Measurements from ENCODE around the gene HDAC4.
"Not testable (repeated sequence)": the region's sequence is repeated elsewhere in the genome, so short reads cannot be mapped to it uniquely, and the experiment has no call there.

The HDAC4 gene

DNA sequence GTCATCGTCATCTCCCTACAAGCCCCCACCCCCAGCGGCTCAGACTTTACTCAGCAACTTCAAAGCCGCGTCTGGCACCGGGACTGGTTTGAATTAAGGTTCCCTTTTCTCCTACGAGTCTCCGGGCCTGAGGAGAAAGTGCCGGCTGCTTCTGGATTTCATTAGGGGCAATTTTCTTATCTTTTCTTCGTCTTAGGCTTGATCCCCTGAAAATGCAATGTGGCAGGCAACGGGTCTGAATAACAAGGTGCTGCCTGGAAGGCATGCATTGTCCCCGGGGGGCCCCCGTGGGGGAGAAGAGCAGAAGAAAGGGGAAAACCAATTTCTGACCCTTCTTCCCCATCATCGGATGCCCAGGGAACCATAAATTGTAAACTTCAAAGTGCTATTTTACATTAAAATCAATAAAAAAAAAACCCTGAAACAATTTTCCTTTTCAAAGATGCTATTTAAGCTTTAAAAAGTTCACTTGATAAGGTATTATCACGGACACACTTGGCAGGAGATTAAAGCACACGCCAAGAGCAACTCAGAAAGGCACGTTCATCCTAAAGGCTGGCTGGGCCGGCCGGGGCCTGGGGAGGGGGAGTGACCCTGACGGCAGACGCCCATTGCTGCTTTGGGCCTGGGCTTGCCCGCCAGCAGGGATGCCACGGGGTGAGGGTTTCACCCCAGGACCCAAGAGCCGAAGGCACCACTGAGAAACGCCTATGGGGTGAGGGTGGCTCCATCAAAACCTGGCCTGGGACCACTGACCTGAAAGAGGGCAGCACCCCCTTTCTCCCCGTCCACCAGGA lies 322.5 kb downstream of the HDAC4 start:
- no peak for ATAC-seq (replicated peaks)
- H3K9me3 Mint-ChIP-seq, result no peaks in the 10 kb centered on the region
- no peaks in the 10 kb centered on the region for H3K27me3 Mint-ChIP-seq
- DNase-seq, result no peak
- no peaks in the 10 kb centered on the region for H3K4me1 Mint-ChIP-seq (ENCODE audit: low read depth in 2 of 2)
- no peak overlapping the region for H3K4me3 Mint-ChIP-seq
- H3K27ac Mint-ChIP-seq, result peak overlapping the region in 1 of 2 donors; percentile 89
- H3K36me3 Mint-ChIP-seq (ENCODE audit: insufficient read depth), result peaks cover 63% of the 10 kb centered on the region

DNA sequence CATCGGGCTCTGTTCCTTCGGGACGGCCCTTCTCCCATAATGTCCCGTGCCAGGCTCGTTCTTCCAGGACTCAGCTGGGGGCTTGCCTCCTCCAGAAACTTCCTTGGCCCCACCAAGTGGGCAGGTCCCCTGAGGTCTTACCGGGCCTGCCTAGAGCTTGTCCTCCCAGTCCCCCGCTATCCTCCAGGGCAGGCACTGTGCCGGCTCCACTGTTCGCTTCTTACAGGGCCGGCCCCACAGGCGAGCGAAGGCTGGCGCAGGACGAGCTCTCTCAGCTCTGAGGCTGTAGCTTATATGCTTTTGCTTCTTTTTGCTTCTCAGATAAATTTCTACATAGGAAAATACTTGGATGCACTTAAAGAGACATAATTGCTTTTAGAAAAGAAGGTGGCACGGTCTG lies 323.6 kb downstream of the HDAC4 start:
- DNase-seq (no peak), ATAC-seq (replicated peaks) (no peak)
- Mint-ChIP-seq H3K9me3 (no peaks in the 10 kb centered on the region), H3K27ac (peak overlapping the region in 1 of 2 donors; percentile 70), H3K36me3 (ENCODE audit: insufficient read depth) (peaks cover 69% of the 10 kb centered on the region), H3K27me3 (no peaks in the 10 kb centered on the region), H3K4me1 (ENCODE audit: low read depth in 2 of 2) (no peaks in the 10 kb centered on the region), H3K4me3 (no peak overlapping the region)

DNA sequence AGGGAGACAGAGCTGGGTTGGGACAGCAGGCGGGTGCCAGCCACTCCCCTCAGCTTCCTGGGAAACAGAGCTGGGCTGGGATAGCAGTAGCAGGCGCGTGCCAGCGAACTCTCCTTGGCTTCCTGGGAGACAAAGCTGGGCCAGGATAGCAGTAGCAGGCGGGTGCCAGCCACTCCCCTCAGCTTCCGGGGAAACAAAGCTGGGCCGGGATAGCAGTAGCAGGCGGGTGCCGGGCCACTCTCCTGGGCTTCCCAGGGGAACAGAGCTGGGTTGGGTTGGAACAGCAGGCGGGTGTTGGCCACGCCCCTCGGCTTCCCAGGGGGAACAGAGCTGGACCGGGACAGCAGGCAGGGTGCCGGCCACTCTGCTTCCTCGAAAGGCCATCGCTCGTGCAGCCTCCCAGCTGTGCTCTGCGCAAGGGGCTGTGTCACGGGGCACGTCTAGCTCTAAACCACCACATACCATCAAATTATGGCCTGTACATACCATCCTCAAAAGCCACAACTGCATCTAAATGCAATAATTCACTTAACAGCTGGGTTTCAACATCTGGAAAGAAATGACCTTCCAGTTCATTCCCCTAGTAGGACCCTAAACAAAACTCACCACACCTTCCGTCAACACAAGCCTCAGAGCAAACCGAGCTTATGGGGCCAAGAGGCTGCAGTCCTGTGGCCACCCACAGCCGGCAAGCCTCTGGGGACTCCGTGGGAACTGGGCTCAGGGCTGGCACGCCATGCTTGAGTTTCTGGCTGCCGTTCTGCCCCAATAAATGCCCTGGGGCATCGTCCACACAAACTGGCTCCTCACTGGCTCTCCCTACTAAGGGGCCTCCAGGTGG lies 324.7 kb downstream of the HDAC4 start:
- no peak for DNase-seq
- peaks cover 69% of the 10 kb centered on the region for H3K36me3 Mint-ChIP-seq (ENCODE audit: insufficient read depth)
- ATAC-seq (replicated peaks), result no peak

DNA sequence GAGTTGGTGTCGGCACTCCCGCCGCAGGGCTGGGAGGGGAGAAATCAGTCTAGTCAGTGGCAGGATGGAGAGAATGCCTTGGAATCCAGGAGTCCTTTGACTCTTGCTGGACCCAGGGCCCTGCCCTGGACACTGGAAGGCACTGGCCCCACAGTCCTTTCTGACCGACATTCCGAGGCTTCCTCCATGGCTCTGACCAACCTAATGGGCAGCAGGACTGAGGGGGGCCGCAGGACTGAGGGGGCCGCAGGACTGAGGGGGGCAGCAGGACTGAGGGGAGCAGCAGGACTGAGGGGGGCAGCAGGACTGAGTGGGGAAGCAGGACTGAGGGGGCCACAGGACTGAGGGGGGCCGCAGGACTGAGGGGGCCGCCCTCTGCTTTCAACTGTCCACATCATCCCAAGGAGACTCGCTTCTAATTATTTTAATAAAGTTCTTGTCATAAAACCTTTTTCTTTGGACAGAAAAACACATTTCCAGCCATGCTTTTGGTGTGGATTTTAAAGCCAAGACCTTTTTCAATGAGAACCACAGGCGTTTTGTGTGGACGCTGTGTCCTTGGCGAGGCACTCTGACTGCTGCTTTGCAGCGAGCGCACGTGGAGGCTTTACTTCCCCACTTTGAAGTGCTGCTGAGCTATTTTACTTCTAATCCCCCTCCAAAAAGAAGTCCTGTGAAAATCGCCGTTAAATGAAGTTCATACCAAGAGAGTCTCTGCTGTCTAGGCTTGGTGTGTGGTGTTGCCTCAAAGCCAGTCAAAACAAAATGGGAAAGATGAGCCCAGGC lies 326.9 kb downstream of the HDAC4 start:
- ATAC-seq (replicated peaks) (no peak), DNase-seq (no peak)
- peaks cover 60% of the 10 kb centered on the region for H3K36me3 Mint-ChIP-seq (ENCODE audit: insufficient read depth)
- H3K4me1 Mint-ChIP-seq (ENCODE audit: low read depth in 2 of 2), result peaks cover 3% of the 10 kb centered on the region in 2 donors
- H3K27ac Mint-ChIP-seq, result no peak overlapping the region
- no peak overlapping the region for H3K4me3 Mint-ChIP-seq
- H3K27me3 Mint-ChIP-seq, result no peaks in the 10 kb centered on the region
- H3K9me3 Mint-ChIP-seq, result no peaks in the 10 kb centered on the region

More for the DNA sequence above, 324.7 kb downstream of the HDAC4 start:
- H3K27me3 Mint-ChIP-seq, result no peaks in the 10 kb centered on the region
- H3K4me3 Mint-ChIP-seq, result no peak overlapping the region
- peak overlapping the region in 1 of 2 donors; percentile 70 for H3K27ac Mint-ChIP-seq
- H3K9me3 Mint-ChIP-seq, result no peaks in the 10 kb centered on the region
- H3K4me1 Mint-ChIP-seq (ENCODE audit: low read depth in 2 of 2), result no peaks in the 10 kb centered on the region

DNA sequence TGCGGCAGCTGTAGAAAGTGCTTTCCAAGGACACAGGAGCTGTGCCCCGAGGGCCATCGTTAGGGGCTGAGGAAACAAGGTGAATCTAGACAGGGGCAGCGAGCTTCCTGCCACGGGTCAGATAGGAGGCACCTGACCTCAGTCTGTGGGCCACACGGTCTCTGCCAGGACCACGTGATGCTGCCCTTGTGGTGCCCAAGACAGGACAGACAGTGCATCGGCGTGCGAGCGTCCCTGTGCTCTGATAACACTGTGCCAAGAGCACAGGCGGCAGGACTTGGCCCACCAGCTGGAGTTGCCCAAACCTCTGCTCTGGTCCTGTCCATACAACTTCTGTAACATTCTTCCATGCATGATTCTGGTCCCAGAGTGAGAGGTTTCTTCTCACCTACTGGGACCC lies 327.6 kb downstream of the HDAC4 start:
- Mint-ChIP-seq H3K9me3 (no peaks in the 10 kb centered on the region), H3K27me3 (no peaks in the 10 kb centered on the region), H3K27ac (no peak overlapping the region), H3K4me1 (ENCODE audit: low read depth in 2 of 2) (peaks cover 3 to 4% of the 10 kb centered on the region in 2 donors), H3K36me3 (ENCODE audit: insufficient read depth) (peaks cover 54% of the 10 kb centered on the region), H3K4me3 (no peak overlapping the region)
- ATAC-seq (replicated peaks) (no peak), DNase-seq (no peak)

DNA sequence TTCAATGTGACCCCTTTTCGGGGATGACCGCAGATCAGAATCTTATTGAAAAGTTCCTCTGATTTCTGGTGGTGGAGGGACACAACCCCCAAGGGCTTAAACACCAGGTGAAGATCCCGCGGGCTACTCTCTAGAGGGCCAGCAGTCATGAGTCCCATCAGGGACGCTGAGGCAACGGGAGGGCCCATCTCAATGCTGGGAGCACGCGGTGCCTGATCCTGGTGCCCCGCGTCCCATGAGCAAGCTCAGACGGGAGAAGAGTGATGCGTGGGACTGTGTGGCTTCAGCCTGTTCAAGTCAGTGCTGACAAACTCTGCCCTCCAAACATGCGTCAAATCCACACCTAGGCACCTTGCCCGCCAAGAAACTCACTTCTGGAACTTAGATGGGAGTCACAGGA lies 328.0 kb downstream of the HDAC4 start:
- DNase-seq (no peak), ATAC-seq (replicated peaks) (no peak)
- Mint-ChIP-seq H3K4me3 (no peak overlapping the region), H3K27ac (no peak overlapping the region), H3K9me3 (no peaks in the 10 kb centered on the region), H3K4me1 (ENCODE audit: low read depth in 2 of 2) (peaks cover 3 to 5% of the 10 kb centered on the region in 2 donors), H3K36me3 (ENCODE audit: insufficient read depth) (peaks cover 52% of the 10 kb centered on the region), H3K27me3 (no peaks in the 10 kb centered on the region)

DNA sequence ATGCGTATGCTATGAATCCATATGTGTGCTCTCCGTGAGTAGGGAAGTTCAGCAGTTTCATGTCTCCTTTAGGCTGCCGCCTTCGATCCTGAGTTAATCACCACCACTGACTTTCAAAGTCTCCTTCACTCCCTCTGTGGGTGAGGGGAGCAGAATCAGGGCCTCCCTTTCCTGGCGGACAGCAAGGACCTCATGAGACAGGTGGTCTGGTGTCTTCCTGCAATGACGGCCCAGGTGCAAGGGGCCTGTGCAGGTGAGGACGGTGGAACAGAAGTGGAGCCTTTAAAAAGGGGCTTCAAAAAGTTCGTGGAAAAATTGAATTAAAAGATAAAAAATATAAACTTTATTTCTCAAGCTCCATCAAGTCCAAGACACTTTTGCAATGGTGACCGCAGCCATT lies 330.4 kb downstream of the HDAC4 start:
- Mint-ChIP-seq H3K4me3 (no peak overlapping the region), H3K9me3 (no peaks in the 10 kb centered on the region)
- no peak for DNase-seq

DNA sequence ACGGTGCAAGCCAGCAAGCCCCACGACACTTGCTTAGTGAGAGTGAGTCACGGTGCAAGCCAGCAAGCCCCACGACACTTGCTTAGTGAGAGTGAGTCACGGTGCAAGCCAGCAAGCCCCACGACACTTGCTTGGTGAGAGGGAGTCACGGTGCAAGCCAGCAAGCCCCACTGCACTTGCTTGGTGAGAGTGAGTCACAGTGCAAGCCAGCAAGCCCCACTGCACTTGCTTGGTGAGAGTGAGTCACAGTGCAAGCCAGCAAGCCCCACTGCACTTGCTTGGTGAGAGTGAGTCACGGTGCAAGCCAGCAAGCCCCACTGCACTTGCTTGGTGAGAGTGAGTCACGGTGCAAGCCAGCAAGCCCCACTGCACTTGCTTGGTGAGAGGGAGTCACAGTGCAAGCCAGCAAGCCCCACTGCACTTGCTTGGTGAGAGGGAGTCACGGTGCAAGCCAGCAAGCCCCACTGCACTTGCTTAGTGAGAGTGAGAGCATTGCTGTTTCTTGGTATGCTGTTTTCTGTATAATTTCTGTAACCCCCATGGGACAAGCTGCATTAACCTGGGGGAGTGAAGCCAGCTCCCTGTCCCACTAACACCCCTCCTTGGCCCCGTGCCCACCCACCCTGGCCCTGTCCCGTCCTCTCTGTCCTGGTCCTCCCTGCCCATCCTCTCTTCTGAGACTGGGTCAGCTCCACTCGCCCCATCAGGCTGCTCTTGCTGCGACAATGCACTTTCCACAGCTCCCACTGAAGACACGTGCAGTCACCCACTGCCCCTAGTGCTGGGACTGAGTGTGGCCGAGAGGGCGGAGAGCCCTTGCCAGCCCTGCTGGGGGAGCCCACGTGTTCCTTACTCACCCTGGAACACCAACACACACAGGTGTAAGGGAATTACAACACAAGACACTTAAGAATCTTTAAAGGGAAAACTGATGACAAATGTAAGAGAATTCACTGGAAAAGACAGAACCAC lies 331.2 kb downstream of the HDAC4 start:
- H3K27me3 Mint-ChIP-seq; ATAC-seq (replicated peaks); H3K4me1 Mint-ChIP-seq (ENCODE audit: low read depth in 2 of 2); DNase-seq; H3K9me3 Mint-ChIP-seq; H3K4me3 Mint-ChIP-seq: not testable (repeated sequence)
- H3K36me3 Mint-ChIP-seq (ENCODE audit: insufficient read depth), result peaks cover 42% of the 10 kb centered on the region
- peak overlapping the region in 1 of 2 donors; percentile 67 for H3K27ac Mint-ChIP-seq

More for the DNA sequence above, 330.4 kb downstream of the HDAC4 start:
- H3K4me1 Mint-ChIP-seq (ENCODE audit: low read depth in 2 of 2), result peaks cover 3 to 5% of the 10 kb centered on the region in 2 donors
- peaks cover 42% of the 10 kb centered on the region for H3K36me3 Mint-ChIP-seq (ENCODE audit: insufficient read depth)
- H3K27ac Mint-ChIP-seq, result peak overlapping the region in 1 of 2 donors; percentile 67
- no peaks in the 10 kb centered on the region for H3K27me3 Mint-ChIP-seq
- no peak for ATAC-seq (replicated peaks)

DNA sequence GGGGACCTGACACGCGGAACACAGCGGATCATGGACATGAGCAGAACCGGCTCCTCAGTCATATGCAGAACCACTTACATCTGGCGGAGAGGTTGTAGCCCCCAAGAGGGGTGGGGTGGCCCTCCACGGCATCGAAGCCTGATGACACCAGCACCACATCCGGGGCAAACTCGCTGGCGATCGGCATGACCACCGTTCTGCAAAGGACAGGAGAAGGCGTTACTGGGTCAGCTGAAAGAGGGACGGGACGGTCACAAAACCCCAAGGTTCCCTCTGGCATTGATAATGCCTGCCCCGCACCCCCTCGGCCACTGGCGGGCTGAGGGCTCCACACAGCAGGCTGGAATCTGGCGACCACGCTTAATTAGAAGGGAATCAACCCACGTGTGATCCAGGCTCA lies 332.4 kb downstream of the HDAC4 start:
- H3K36me3 Mint-ChIP-seq (ENCODE audit: insufficient read depth), result peaks cover 45% of the 10 kb centered on the region
- H3K4me3 Mint-ChIP-seq, result no peak overlapping the region
- H3K27ac Mint-ChIP-seq, result no peak overlapping the region
- DNase-seq (no peak), ATAC-seq (replicated peaks) (no peak)
- H3K9me3 Mint-ChIP-seq, result no peaks in the 10 kb centered on the region
- no peaks in the 10 kb centered on the region for H3K27me3 Mint-ChIP-seq
- H3K4me1 Mint-ChIP-seq (ENCODE audit: low read depth in 2 of 2), result peaks cover 3 to 5% of the 10 kb centered on the region in 2 donors

DNA sequence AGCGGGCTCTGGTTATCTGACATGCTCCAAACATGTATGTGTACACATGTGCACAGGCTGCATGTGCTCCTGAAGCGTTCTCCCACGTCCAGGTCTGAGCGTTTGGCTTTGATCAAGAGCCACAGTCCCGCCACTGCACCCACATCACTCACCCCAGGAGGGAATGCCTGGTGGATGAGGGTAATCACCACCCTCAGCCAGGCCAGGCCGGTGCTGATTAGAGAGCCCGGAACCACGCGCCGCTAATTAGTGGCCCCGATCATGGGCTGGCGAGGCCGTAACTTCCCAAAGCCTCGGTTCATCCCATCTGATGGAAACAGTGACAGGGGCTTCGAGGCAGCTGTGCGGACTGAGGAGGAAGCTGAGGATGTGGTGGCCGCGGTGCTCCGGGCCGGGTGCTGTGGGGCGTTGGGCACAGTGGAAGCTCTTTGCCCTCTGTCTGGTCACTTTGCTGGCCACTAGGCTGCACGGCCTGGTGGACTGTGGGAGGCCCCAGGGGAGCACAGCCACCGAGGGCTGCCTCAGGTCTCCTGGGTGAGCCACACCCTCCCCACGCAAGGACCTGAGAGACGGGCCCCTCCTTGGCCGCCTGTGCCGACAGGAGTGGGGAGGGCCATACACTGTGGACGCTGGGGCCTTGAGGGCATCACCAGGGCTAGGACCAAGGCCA lies 333.5 kb downstream of the HDAC4 start:
- no peak overlapping the region for H3K27ac Mint-ChIP-seq
- H3K9me3 Mint-ChIP-seq, result no peaks in the 10 kb centered on the region
- no peak overlapping the region for H3K4me3 Mint-ChIP-seq
- DNase-seq (no peak), ATAC-seq (replicated peaks) (no peak)
- H3K27me3 Mint-ChIP-seq, result no peaks in the 10 kb centered on the region
- H3K36me3 Mint-ChIP-seq (ENCODE audit: insufficient read depth), result peaks cover 42% of the 10 kb centered on the region
- H3K4me1 Mint-ChIP-seq (ENCODE audit: low read depth in 2 of 2), result peaks cover 3 to 5% of the 10 kb centered on the region in 2 donors

DNA sequence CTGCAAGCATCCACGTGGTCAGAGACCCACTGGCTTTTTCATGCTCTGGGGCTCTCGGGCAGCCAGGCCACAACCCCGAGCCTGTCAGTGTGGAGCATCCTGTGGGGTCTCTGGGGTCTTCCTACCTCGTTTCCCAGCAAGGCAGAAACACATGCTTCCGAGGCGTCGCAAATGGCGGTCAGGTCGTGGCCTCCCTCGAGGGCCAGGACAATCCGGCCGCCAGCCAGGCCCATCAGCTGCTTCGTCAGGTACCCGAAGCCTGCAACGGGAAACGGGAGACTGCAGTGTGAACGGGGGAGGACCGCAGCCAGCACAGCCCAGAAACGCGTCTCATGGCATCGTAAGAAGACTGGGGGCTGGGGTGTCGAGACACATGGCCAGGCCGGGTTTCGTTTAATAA lies 334.2 kb downstream of the HDAC4 start:
- H3K9me3 Mint-ChIP-seq, result no peaks in the 10 kb centered on the region
- no peaks in the 10 kb centered on the region for H3K27me3 Mint-ChIP-seq
- DNase-seq (no peak), ATAC-seq (replicated peaks) (no peak)
- H3K4me1 Mint-ChIP-seq (ENCODE audit: low read depth in 2 of 2), result peaks cover 3 to 5% of the 10 kb centered on the region in 2 donors
- H3K4me3 Mint-ChIP-seq, result no peak overlapping the region
- H3K27ac Mint-ChIP-seq, result peak overlapping the region in 1 of 2 donors; percentile 28
- peaks cover 39% of the 10 kb centered on the region for H3K36me3 Mint-ChIP-seq (ENCODE audit: insufficient read depth)

DNA sequence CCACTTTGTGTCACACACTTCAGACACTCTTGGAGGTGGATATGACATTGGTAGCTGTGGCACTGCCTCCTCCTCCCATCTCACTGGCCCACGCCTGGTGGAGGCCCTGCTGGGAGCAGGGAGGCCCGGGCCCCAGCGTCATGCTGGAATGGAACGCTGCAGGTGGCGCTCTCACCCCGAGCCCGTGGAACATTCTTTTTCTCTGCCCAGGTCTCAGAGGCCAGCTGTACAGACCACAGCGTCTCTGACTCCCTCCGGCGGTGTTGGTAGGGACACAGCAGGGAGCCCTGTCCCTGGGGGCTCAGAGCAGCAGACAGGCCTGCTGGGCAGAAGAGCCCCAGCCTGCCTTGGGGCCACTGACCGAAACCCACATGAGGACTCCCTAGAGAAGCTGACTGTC lies 334.9 kb downstream of the HDAC4 start:
- Mint-ChIP-seq H3K27me3 (no peaks in the 10 kb centered on the region), H3K36me3 (ENCODE audit: insufficient read depth) (peaks cover 33% of the 10 kb centered on the region), H3K27ac (peak overlapping the region; percentile 28 to 72), H3K9me3 (no peaks in the 10 kb centered on the region), H3K4me3 (no peak overlapping the region), H3K4me1 (ENCODE audit: low read depth in 2 of 2) (peaks cover 3 to 5% of the 10 kb centered on the region in 2 donors)
- DNase-seq (no peak), ATAC-seq (replicated peaks) (no peak)
